ENCODE measurements around the gene DVL2. TPM values are rescaled to one million over a fixed set of nuclear protein-coding genes. Genes with fewer than 3 reads are reported as not detected.

DVL2 gene
- total and polyA plus RNA-seq, 2 of the 13 experiments (the other 11 are each of a cell fraction or from before 2014, with no cell fraction given) = 5.7 to 38.2 TPM

DNA sequence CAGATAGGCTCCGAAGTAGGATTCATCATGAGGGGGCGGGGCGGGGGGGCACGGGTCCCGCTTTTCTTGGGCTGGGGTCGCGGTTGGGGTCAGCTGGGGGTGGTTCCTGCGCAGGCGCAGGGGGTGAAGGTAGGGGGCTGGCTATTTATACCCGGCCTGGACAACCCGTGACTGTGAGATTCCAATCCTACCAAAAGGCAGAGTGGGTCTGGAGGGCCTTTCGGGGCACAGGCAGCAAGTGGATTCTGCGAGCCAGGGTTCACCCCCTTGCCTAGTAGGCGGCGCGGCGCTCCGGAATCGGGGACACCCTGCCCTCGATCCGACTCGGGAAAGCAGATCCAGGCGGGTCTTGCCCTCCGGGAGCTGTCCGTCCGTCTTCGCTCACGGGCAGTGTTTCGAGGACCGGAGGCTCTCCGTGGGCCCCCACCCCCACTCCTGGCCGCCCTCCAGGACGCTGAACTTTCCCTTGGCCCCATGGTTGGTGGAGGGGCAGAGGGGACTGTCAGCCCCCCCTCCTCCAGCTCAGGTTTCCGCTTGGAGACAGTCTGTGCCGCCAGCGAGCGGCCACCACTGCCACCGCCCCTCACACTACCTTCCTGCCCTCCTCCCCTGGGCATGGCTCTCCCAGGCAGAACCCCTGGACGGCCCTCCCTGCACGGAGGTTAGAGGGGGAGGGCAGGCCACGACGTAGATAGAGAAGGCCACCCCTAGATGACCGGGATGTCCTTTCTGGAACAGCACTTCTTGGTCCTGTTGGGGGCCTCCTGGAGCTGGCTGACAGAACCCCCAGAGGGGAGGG is 47.8 kb upstream of the DVL2 start (continued):
- TF ChIP-seq ARID4A (CRISPR knock-in tag; IDR thresholded peaks at IDR 0.05; ENCODE audit: borderline replicate concordance) (no peak; the same call in 1 of the 2 replicates), HNRNPH1 (optimal IDR thresholded peaks at IDR 0.05; ENCODE audit: low read depth, low read length) (no peak), ZNF460 (CRISPR knock-in tag; IDR thresholded peaks at IDR 0.05; ENCODE audit: borderline replicate concordance) (no peak), ZFP37 (CRISPR knock-in tag; IDR thresholded peaks at IDR 0.05; ENCODE audit: borderline replicate concordance) (no peak), HOXD1 (CRISPR knock-in tag; IDR thresholded peaks at IDR 0.05) (no peak), ZNF776 (CRISPR knock-in tag; IDR thresholded peaks at IDR 0.05) (no peak), MXD4 (CRISPR knock-in tag; IDR thresholded peaks at IDR 0.05) (no peak), FIP1L1 (IDR thresholded peaks at IDR 0.05; ENCODE audit: borderline replicate concordance, insufficient read depth, low read depth, low read length) (no peak), PRMT3 (CRISPR knock-in tag; IDR thresholded peaks at IDR 0.05; ENCODE audit: borderline replicate concordance, low read depth) (no peak), HNF1A (IDR thresholded peaks at IDR 0.05; ENCODE audit: low read depth) (no peak), HNF1A (CRISPR knock-in tag; IDR thresholded peaks at IDR 0.05; ENCODE audit: borderline replicate concordance) (no peak), ZNF879 (CRISPR knock-in tag; IDR thresholded peaks at IDR 0.05) (no peak), SAP130 (CRISPR knock-in tag; IDR thresholded peaks at IDR 0.05; ENCODE audit: low read depth) (peak; percentile 57), NR2F6 (IDR thresholded peaks at IDR 0.05) (peak; percentile 29), NR2F6 (CRISPR knock-in tag; IDR thresholded peaks at IDR 0.05) (no peak), SNAI1 (CRISPR knock-in tag; IDR thresholded peaks at IDR 0.05; ENCODE audit: borderline replicate concordance) (no peak), ZMYM3 (CRISPR knock-in tag; IDR thresholded peaks at IDR 0.05) (no peak), TGIF2 (CRISPR knock-in tag; IDR thresholded peaks at IDR 0.05) (no peak), PHF8 (CRISPR knock-in tag; IDR thresholded peaks at IDR 0.05) (peak; percentile 22)
- TF ChIP-seq, protein P1, sequence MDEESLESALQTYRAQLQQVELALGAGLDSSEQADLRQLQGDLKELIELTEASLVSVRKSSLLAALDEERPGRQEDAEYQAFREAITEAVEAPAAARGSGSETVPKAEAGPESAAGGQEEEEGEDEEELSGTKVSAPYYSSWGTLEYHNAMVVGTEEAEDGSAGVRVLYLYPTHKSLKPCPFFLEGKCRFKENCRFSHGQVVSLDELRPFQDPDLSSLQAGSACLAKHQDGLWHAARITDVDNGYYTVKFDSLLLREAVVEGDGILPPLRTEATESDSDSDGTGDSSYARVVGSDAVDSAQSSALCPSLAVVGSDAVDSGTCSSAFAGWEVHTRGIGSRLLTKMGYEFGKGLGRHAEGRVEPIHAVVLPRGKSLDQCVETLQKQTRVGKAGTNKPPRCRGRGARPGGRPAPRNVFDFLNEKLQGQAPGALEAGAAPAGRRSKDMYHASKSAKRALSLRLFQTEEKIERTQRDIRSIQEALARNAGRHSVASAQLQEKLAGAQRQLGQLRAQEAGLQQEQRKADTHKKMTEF (CRISPR knock-in tag; IDR thresholded peaks at IDR 0.05) = peak; percentile 29; the same call in 1 of the 2 replicates

All from HepG2 (cell line).